Kidney (tissue), 14 donors: ENCODE data around the gene TTYH2. TPM values are rescaled to one million over a fixed set of nuclear protein-coding genes. Genes with fewer than 3 reads are reported as not detected.

Experiments used
- DNase-seq, 5 donors: peaks; one replicate each; pipeline ENCODE4 v3.0.0-alpha.2; 2013 to 2020
- FAIRE-seq: peaks from 2 replicates; lab custom pipeline; 2012; peaks lifted over from hg19 to GRCh38; lab: Jason Lieb, UNC
- H3K27ac ChIP-seq, 2 donors: one replicate each; pipeline ENCODE4 v1.7.0; 2013; ENCODE audit warnings: low read depth in 2 of 2, low read length in 2 of 2, inconsistent platforms in 1 of 2
- H3K27me3 ChIP-seq: one replicate; pipeline ENCODE4 v1.7.1; 2013; ENCODE audit warnings: low read length, inconsistent platforms; ENCODE audit not compliant: control insufficient read depth, insufficient read depth
- H3K36me3 ChIP-seq, 3 donors: one replicate each; pipeline versions ENCODE4 v1.7.0 to v1.7.1; 2013; ENCODE audit warnings: low read length in 3 of 3, control low read depth in 1 of 3, inconsistent platforms in 1 of 3; ENCODE audit not compliant: insufficient read depth in 3 of 3, control insufficient read depth in 2 of 3
- H3K4me1 ChIP-seq, 3 donors: one replicate each; pipeline versions ENCODE4 v1.7.0 to v1.7.1; 2013; ENCODE audit warnings: low read length in 3 of 3, inconsistent platforms in 1 of 3, low read depth in 1 of 3; ENCODE audit not compliant: control insufficient read depth in 2 of 3, insufficient read depth in 2 of 3
- H3K4me3 ChIP-seq, 3 donors: one replicate each; pipeline versions ENCODE4 v1.7.0 to v1.8.1; 2013; ENCODE audit warnings: low read length in 3 of 3, control low read depth in 1 of 3, inconsistent platforms in 1 of 3
- H3K9ac ChIP-seq, 3 donors: one replicate each; pipeline versions ENCODE4 v1.7.0 to v1.7.1; 2013; ENCODE audit warnings: low read length in 3 of 3, control low read depth in 1 of 3, inconsistent platforms in 1 of 3
- H3K9me3 ChIP-seq, 3 donors: one replicate each; pipeline versions ENCODE4 v1.7.0 to v1.7.1; 2013; ENCODE audit warnings: low read length in 3 of 3, control low read depth in 1 of 3, inconsistent platforms in 1 of 3; ENCODE audit not compliant: control insufficient read depth in 2 of 3, insufficient read depth in 1 of 3
- CTCF ChIP-seq: IDR thresholded peaks from 3 replicates; pipeline ENCODE4 v1.5.1; 2012; ENCODE audit warnings: mild to moderate bottlenecking, moderate library complexity, borderline replicate concordance; ENCODE audit not compliant: insufficient read depth; ENCODE audit errors: extremely low read depth
- intact Hi-C: fragments of 100-400 bp; cut with DNase I; formaldehyde crosslinking; loops from one replicate; pipeline ENCODE4 v1.11.1; 2022
- polyA plus RNA-seq: library from polyadenylated mRNA; stranded (reverse); fragments of 350-450 nt; fragmentation: Illumina TruSeq; extraction: RNeasy Lipid Tissue Mini Kit (QIAGEN cat#74804); gene quantifications from one replicate; pipeline ENCODE4 v1.2.3, GENCODE V29; 2014; ENCODE audit warnings: low read depth, low replicate concordance; ENCODE audit not compliant: insufficient read depth
- total RNA-seq: library from RNA; stranded (reverse); fragmentation: NEBNext Ultra II Directional; extraction: Animal tissue kit (Norgen Biotek cat#: 25700); gene quantifications from one replicate; pipeline ENCODE4 v1.2.1, GENCODE V29; 2021
- donor health status: control.
- donor health status: control.
- donor health status: control.
- donor health status: control.
- donor health status: control.
- donor health status: DM: yes; HTN: yes; CAD: no.
- donor health status: Normal renal cell carcinoma (clear cell type).

TTYH2 gene
- total and polyA plus RNA-seq, 2 donors from 2014 or later: 2.4 to 7.1 TPM

GRCh38 chr17:74244548-74244947 lies 31.2 kb downstream of the TTYH2 start:
- H3K9me3 ChIP-seq: no peaks in the 10 kb centered on the region
- H3K9ac ChIP-seq: no peak overlapping the region
- intact Hi-C loops: no loop called here
- no peak for TF ChIP-seq CTCF
- no peaks in the 10 kb centered on the region for H3K36me3 ChIP-seq
- H3K4me1 ChIP-seq: no peaks in the 10 kb centered on the region
- no peak overlapping the region for H3K4me3 ChIP-seq
- FAIRE-seq (no peak), DNase-seq (no peak)
- no peak overlapping the region for H3K27ac ChIP-seq
- no peaks in the 10 kb centered on the region for H3K27me3 ChIP-seq

- no peaks in the 10 kb centered on the region for H3K36me3 ChIP-seq
- H3K4me3 ChIP-seq: no peak overlapping the region
- peak in 4 of 5 donors; percentile 55 to 87 (median 67) for DNase-seq
- no peak overlapping the region for H3K27ac ChIP-seq
- H3K9ac ChIP-seq: no peak overlapping the region
- no peaks in the 10 kb centered on the region for H3K27me3 ChIP-seq
- H3K9me3 ChIP-seq: no peaks in the 10 kb centered on the region
- no peaks in the 10 kb centered on the region for H3K4me1 ChIP-seq
- intact Hi-C loops: no loop called here
- no peak for TF ChIP-seq CTCF
- no peak for FAIRE-seq
Measured at GRCh38 chr17:74245145-74245831, 31.9 kb downstream of the TTYH2 start.

- no peaks in the 10 kb centered on the region for H3K36me3 ChIP-seq
- no peaks in the 10 kb centered on the region for H3K9me3 ChIP-seq
- H3K4me3 ChIP-seq: no peak overlapping the region
- H3K27me3 ChIP-seq: no peaks in the 10 kb centered on the region
- H3K9ac ChIP-seq: no peak overlapping the region
- FAIRE-seq (no peak), DNase-seq (no peak)
- intact Hi-C loops: no loop called here
- no peaks in the 10 kb centered on the region for H3K4me1 ChIP-seq
- H3K27ac ChIP-seq: no peak overlapping the region
- no peak for TF ChIP-seq CTCF
Measured at GRCh38 chr17:74245871-74246270, 32.5 kb downstream of the TTYH2 start.
